Measurements from ENCODE around the gene ATG4D.

ATG4D gene

GRCh38 chr19:10543420-10544241, at the start of gene ATG4D:
TSS of gene ATG4D (plus strand) at chr19:10543904. CDS start at chr19:10544091, 187 bp downstream.
- Histone ChIP-seq H3K27ac (ENCODE audit: low read depth, low read length) (peak within 1 kb of the TSS; percentile 30), H3K9ac (ENCODE audit: low read length in 5 of 5) (peak within 1 kb of the TSS; percentile 81 to 94 (median 90)), H3K4me1 (ENCODE audit: control insufficient read depth in 5 of 5, insufficient read depth in 5 of 5, low read length in 5 of 5) (peaks cover 2 to 19% (median 16%) of the 10 kb centered on the region in 5 donors), H3K36me3 (ENCODE audit: control insufficient read depth in 5 of 5, insufficient read depth in 5 of 5, low read length in 5 of 5) (peaks cover 0 to 15% (median 13%) of the 10 kb centered on the region in 5 donors), H3K9me3 (ENCODE audit: control insufficient read depth in 5 of 5, low read length in 5 of 5) (no peaks in the 10 kb centered on the region), H3K4me3 (ENCODE audit: low read depth in 1 of 5, low read length in 5 of 5) (peak within 1 kb of the TSS; percentile 77 to 87 (median 85)), H3K27me3 (ENCODE audit: control insufficient read depth in 5 of 5, insufficient read depth in 4 of 5, low read length in 5 of 5) (peaks cover 0 to 3% (median 0%) of the 10 kb centered on the region in 5 donors)

- peak overlapping the region in 1 of 5 donors; percentile 30 for H3K9ac ChIP-seq (ENCODE audit: low read length in 5 of 5)
- no peaks in the 10 kb centered on the region for H3K9me3 ChIP-seq (ENCODE audit: control insufficient read depth in 5 of 5, low read length in 5 of 5)
- H3K27ac ChIP-seq (ENCODE audit: low read depth, low read length) = no peak overlapping the region
- H3K27me3 ChIP-seq (ENCODE audit: control insufficient read depth in 5 of 5, insufficient read depth in 4 of 5, low read length in 5 of 5) = no peaks in the 10 kb centered on the region
- H3K4me3 ChIP-seq (ENCODE audit: low read depth in 1 of 5, low read length in 5 of 5) = no peak overlapping the region
- H3K36me3 ChIP-seq (ENCODE audit: control insufficient read depth in 5 of 5, insufficient read depth in 5 of 5, low read length in 5 of 5) = peaks cover 0 to 38% (median 31%) of the 10 kb centered on the region in 5 donors
- peaks cover 4 to 55% (median 45%) of the 10 kb centered on the region in 5 donors for H3K4me1 ChIP-seq (ENCODE audit: control insufficient read depth in 5 of 5, insufficient read depth in 5 of 5, low read length in 5 of 5)
These were observed 46.3 kb upstream of the ATG4D start for GRCh38 chr19:10497371-10497770.

- Histone ChIP-seq H3K27ac (ENCODE audit: low read depth, low read length) (peak overlapping the region; percentile 1), H3K4me3 (ENCODE audit: low read depth in 1 of 5, low read length in 5 of 5) (no peak overlapping the region), H3K27me3 (ENCODE audit: control insufficient read depth in 5 of 5, insufficient read depth in 4 of 5, low read length in 5 of 5) (no peaks in the 10 kb centered on the region), H3K4me1 (ENCODE audit: control insufficient read depth in 5 of 5, insufficient read depth in 5 of 5, low read length in 5 of 5) (peaks cover 4 to 55% (median 49%) of the 10 kb centered on the region in 5 donors), H3K9me3 (ENCODE audit: control insufficient read depth in 5 of 5, low read length in 5 of 5) (no peaks in the 10 kb centered on the region), H3K9ac (ENCODE audit: low read length in 5 of 5) (no peak overlapping the region), H3K36me3 (ENCODE audit: control insufficient read depth in 5 of 5, insufficient read depth in 5 of 5, low read length in 5 of 5) (peaks cover 0 to 32% (median 27%) of the 10 kb centered on the region in 5 donors)
These were observed 44.0 kb upstream of the ATG4D start for GRCh38 chr19:10499550-10500246.

GRCh38 chr19:10500247-10500592, 43.5 kb upstream of the ATG4D start:
- H3K27me3 ChIP-seq (ENCODE audit: control insufficient read depth in 5 of 5, insufficient read depth in 4 of 5, low read length in 5 of 5) = no peaks in the 10 kb centered on the region
- peaks cover 4 to 55% (median 49%) of the 10 kb centered on the region in 5 donors for H3K4me1 ChIP-seq (ENCODE audit: control insufficient read depth in 5 of 5, insufficient read depth in 5 of 5, low read length in 5 of 5)
- H3K9me3 ChIP-seq (ENCODE audit: control insufficient read depth in 5 of 5, low read length in 5 of 5) = no peaks in the 10 kb centered on the region
- H3K27ac ChIP-seq (ENCODE audit: low read depth, low read length) = peak overlapping the region; percentile 1
- no peak overlapping the region for H3K4me3 ChIP-seq (ENCODE audit: low read depth in 1 of 5, low read length in 5 of 5)
- no peak overlapping the region for H3K9ac ChIP-seq (ENCODE audit: low read length in 5 of 5)
- H3K36me3 ChIP-seq (ENCODE audit: control insufficient read depth in 5 of 5, insufficient read depth in 5 of 5, low read length in 5 of 5) = peaks cover 0 to 26% (median 23%) of the 10 kb centered on the region in 5 donors

- peak overlapping the region; percentile 67 to 93 (median 85) for H3K4me3 ChIP-seq (ENCODE audit: low read depth in 1 of 5, low read length in 5 of 5)
- H3K9me3 ChIP-seq (ENCODE audit: control insufficient read depth in 5 of 5, low read length in 5 of 5) = no peaks in the 10 kb centered on the region
- peaks cover 4 to 60% (median 48%) of the 10 kb centered on the region in 5 donors for H3K4me1 ChIP-seq (ENCODE audit: control insufficient read depth in 5 of 5, insufficient read depth in 5 of 5, low read length in 5 of 5)
- H3K27ac ChIP-seq (ENCODE audit: low read depth, low read length) = peak overlapping the region; percentile 91
- H3K36me3 ChIP-seq (ENCODE audit: control insufficient read depth in 5 of 5, insufficient read depth in 5 of 5, low read length in 5 of 5) = peaks cover 0 to 17% (median 13%) of the 10 kb centered on the region in 5 donors
- H3K9ac ChIP-seq (ENCODE audit: low read length in 5 of 5) = peak overlapping the region; percentile 63 to 97 (median 95)
- H3K27me3 ChIP-seq (ENCODE audit: control insufficient read depth in 5 of 5, insufficient read depth in 4 of 5, low read length in 5 of 5) = no peaks in the 10 kb centered on the region
These were observed 41.7 kb upstream of the ATG4D start for GRCh38 chr19:10501971-10502523.

GRCh38 chr19:10502524-10503001, 41.1 kb upstream of the ATG4D start:
- H3K4me1 ChIP-seq (ENCODE audit: control insufficient read depth in 5 of 5, insufficient read depth in 5 of 5, low read length in 5 of 5) = peaks cover 4 to 55% (median 44%) of the 10 kb centered on the region in 5 donors

GRCh38 chr19:10503002-10503789, 40.5 kb upstream of the ATG4D start, which contains the start of gene KEAP1:
TSS of gene KEAP1 (minus strand) at chr19:10503356. CDS start at chr19:10500033, 3,323 bp downstream.
- peaks cover 0 to 11% (median 9%) of the 10 kb centered on the region in 5 donors for H3K36me3 ChIP-seq (ENCODE audit: control insufficient read depth in 5 of 5, insufficient read depth in 5 of 5, low read length in 5 of 5)
- H3K4me1 ChIP-seq (ENCODE audit: control insufficient read depth in 5 of 5, insufficient read depth in 5 of 5, low read length in 5 of 5) = peaks cover 4 to 51% (median 38%) of the 10 kb centered on the region in 5 donors
- no peaks in the 10 kb centered on the region for H3K27me3 ChIP-seq (ENCODE audit: control insufficient read depth in 5 of 5, insufficient read depth in 4 of 5, low read length in 5 of 5)
- peak within 1 kb of the TSS; percentile 63 to 97 (median 95) for H3K9ac ChIP-seq (ENCODE audit: low read length in 5 of 5)
- peak within 1 kb of the TSS; percentile 91 for H3K27ac ChIP-seq (ENCODE audit: low read depth, low read length)
- no peaks in the 10 kb centered on the region for H3K9me3 ChIP-seq (ENCODE audit: control insufficient read depth in 5 of 5, low read length in 5 of 5)
- peak within 1 kb of the TSS; percentile 15 to 93 (median 85) for H3K4me3 ChIP-seq (ENCODE audit: low read depth in 1 of 5, low read length in 5 of 5)

More at GRCh38 chr19:10502524-10503001, 41.1 kb upstream of the ATG4D start:
- peak overlapping the region in 4 of 5 donors; percentile 77 to 93 (median 86) for H3K4me3 ChIP-seq (ENCODE audit: low read depth in 1 of 5, low read length in 5 of 5)
- H3K9ac ChIP-seq (ENCODE audit: low read length in 5 of 5) = peak overlapping the region; percentile 63 to 97 (median 95)
- no peaks in the 10 kb centered on the region for H3K27me3 ChIP-seq (ENCODE audit: control insufficient read depth in 5 of 5, insufficient read depth in 4 of 5, low read length in 5 of 5)
- peak overlapping the region; percentile 91 for H3K27ac ChIP-seq (ENCODE audit: low read depth, low read length)
- no peaks in the 10 kb centered on the region for H3K9me3 ChIP-seq (ENCODE audit: control insufficient read depth in 5 of 5, low read length in 5 of 5)
- H3K36me3 ChIP-seq (ENCODE audit: control insufficient read depth in 5 of 5, insufficient read depth in 5 of 5, low read length in 5 of 5) = peaks cover 0 to 12% (median 9%) of the 10 kb centered on the region in 5 donors

GRCh38 chr19:10505583-10506229, 38.0 kb upstream of the ATG4D start:
- Histone ChIP-seq H3K4me1 (ENCODE audit: control insufficient read depth in 5 of 5, insufficient read depth in 5 of 5, low read length in 5 of 5) (peaks cover 2 to 34% (median 16%) of the 10 kb centered on the region in 5 donors), H3K27ac (ENCODE audit: low read depth, low read length) (no peak overlapping the region), H3K9ac (ENCODE audit: low read length in 5 of 5) (no peak overlapping the region), H3K36me3 (ENCODE audit: control insufficient read depth in 5 of 5, insufficient read depth in 5 of 5, low read length in 5 of 5) (no peaks in the 10 kb centered on the region), H3K4me3 (ENCODE audit: low read depth in 1 of 5, low read length in 5 of 5) (peak overlapping the region in 3 of 5 donors; percentile 2 to 22 (median 8)), H3K27me3 (ENCODE audit: control insufficient read depth in 5 of 5, insufficient read depth in 4 of 5, low read length in 5 of 5) (peaks cover 0 to 6% (median 0%) of the 10 kb centered on the region in 5 donors), H3K9me3 (ENCODE audit: control insufficient read depth in 5 of 5, low read length in 5 of 5) (no peaks in the 10 kb centered on the region)

GRCh38 chr19:10508036-10508435, 35.7 kb upstream of the ATG4D start:
- H3K4me1 ChIP-seq (ENCODE audit: control insufficient read depth in 5 of 5, insufficient read depth in 5 of 5, low read length in 5 of 5) = peaks cover 0 to 19% (median 7%) of the 10 kb centered on the region in 5 donors
- H3K4me3 ChIP-seq (ENCODE audit: low read depth in 1 of 5, low read length in 5 of 5) = no peak overlapping the region

More at GRCh38 chr19:10508036-10508435, 35.7 kb upstream of the ATG4D start:
- no peaks in the 10 kb centered on the region for H3K9me3 ChIP-seq (ENCODE audit: control insufficient read depth in 5 of 5, low read length in 5 of 5)
- H3K36me3 ChIP-seq (ENCODE audit: control insufficient read depth in 5 of 5, insufficient read depth in 5 of 5, low read length in 5 of 5) = no peaks in the 10 kb centered on the region
- H3K9ac ChIP-seq (ENCODE audit: low read length in 5 of 5) = no peak overlapping the region
- peaks cover 0 to 9% (median 2%) of the 10 kb centered on the region in 5 donors for H3K27me3 ChIP-seq (ENCODE audit: control insufficient read depth in 5 of 5, insufficient read depth in 4 of 5, low read length in 5 of 5)
- no peak overlapping the region for H3K27ac ChIP-seq (ENCODE audit: low read depth, low read length)

All from subcutaneous abdominal adipose tissue (tissue), 5 donors.